Endothelial cell of umbilical vein (primary cell): ENCODE results near the gene CCDC171.

Experiments
- CTCF ChIP-seq, 2 donors: IDR thresholded peaks; 1 replicate in 1 of 2; 2 replicates in 1 of 2; pipeline ENCODE4 v1.5.1; 2011; ENCODE audit warnings: low read length in 2 of 2, mild to moderate bottlenecking in 2 of 2, moderate library complexity in 2 of 2, control low read depth in 1 of 2, inconsistent platforms in 1 of 2, low read depth in 1 of 2; ENCODE audit not compliant: insufficient read depth in 1 of 2; ENCODE audit errors: extremely low read depth in 1 of 2
- EZH2 ChIP-seq: IDR thresholded peaks from 2 replicates; pipeline ENCODE4 v1.6.1; 2012; ENCODE audit warnings: borderline replicate concordance, low read depth, mild to moderate bottlenecking, moderate library complexity, low read length, inconsistent platforms; ENCODE audit not compliant: severe bottlenecking
- FOS ChIP-seq: IDR thresholded peaks from 2 replicates; pipeline ENCODE4 v1.6.1; 2011; ENCODE audit warnings: mild to moderate bottlenecking, low read length, moderate library complexity, borderline replicate concordance; ENCODE audit not compliant: insufficient read depth
- POLR2A ChIP-seq: IDR thresholded peaks from 2 replicates; pipeline ENCODE4 v1.6.1; 2012; ENCODE audit warnings: low read depth, mild to moderate bottlenecking, control low read depth, low read length
- POLR2AphosphoS5 ChIP-seq: IDR thresholded peaks from 2 replicates; pipeline ENCODE4 v1.6.1; 2012; ENCODE audit warnings: low read depth, mild to moderate bottlenecking, control low read depth, low read length, moderate library complexity; ENCODE audit not compliant: insufficient read depth

GRCh38 chr9:15542624-15543023 lies 10.2 kb upstream of the CCDC171 start:
- TF ChIP-seq FOS (no peak), POLR2A (no peak), EZH2 (no peak), CTCF (IDR thresholded peaks at IDR 0.05; ENCODE audit: extremely low read depth in 1 of 2, insufficient read depth in 1 of 2, low read depth in 1 of 2, low read length in 2 of 2) (no peak), POLR2AphosphoS5 (no peak)
